Gastrocnemius medialis (tissue), 4 donors: Measurements from ENCODE around the gene ANGEL2.

Experiments
- CTCF ChIP-seq, 5 experiments: fragments of 450-650 bp in 3 of 5; fragments of 200-600 bp in 2 of 5; sonication (generic) in 2 of 5; IDR thresholded peaks in 4 of 5; conservative IDR thresholded peaks in 1 of 5; 1 replicate in 4 of 5; 2 replicates in 1 of 5; pipeline ENCODE4 v1.5.1; 2016 to 2019; ENCODE audit warnings: antibody characterized with exemption in 5 of 5, mild to moderate bottlenecking in 3 of 5, moderate library complexity in 3 of 5
- POLR2A ChIP-seq, 2 donors: fragments of 450-650 bp; IDR thresholded peaks; one replicate each; pipeline ENCODE4 v1.6.1; 2017; ENCODE audit warnings: antibody characterized with exemption in 2 of 2, mild to moderate bottlenecking in 2 of 2, moderate library complexity in 2 of 2

GRCh38 chr1:213051127-213051880, 35.6 kb upstream of the ANGEL2 start, which contains the start of gene RPS6KC1:
- TF ChIP-seq CTCF (IDR thresholded peaks at IDR 0.05 in 4 of 5, conservative IDR thresholded peaks at IDR 0.05 in 1 of 5) (peak in 2 of 5 experiments; percentile 5 to 27), POLR2A (IDR thresholded peaks at IDR 0.05) (peak; percentile 21 to 40)
